ENCODE measurements around the gene FBXW4.

- no peak for TF ChIP-seq POLR2AphosphoS5 (IDR thresholded peaks at IDR 0.05)
- no peak for TF ChIP-seq CTCF (IDR thresholded peaks at IDR 0.05)
- no peak for TF ChIP-seq POLR2A (IDR thresholded peaks at IDR 0.05)
Measured at GRCh38 chr10:101709359-101710058, 14.5 kb upstream of the FBXW4 start.

Measured in suprapubic skin (tissue), 4 donors.